Umbilical cord (tissue), 2 donors: ENCODE results near the gene EFEMP2. TPM values are rescaled to one million over a fixed set of nuclear protein-coding genes. Genes with fewer than 3 reads are reported as not detected.

Experiments
- DNase-seq: peaks from one replicate; pipeline ENCODE4 v3.0.0-alpha.2; 2015; ENCODE audit warnings: low spot score
- total RNA-seq: library from RNA; depleted of rRNA; stranded (reverse); fragments of >200 nt; gene quantifications from one replicate; pipeline ENCODE4 v1.2.3, GENCODE V29; 2014; ENCODE audit warnings: low replicate concordance; ENCODE audit not compliant: insufficient read depth

The EFEMP2 gene
- total RNA-seq, 1 donor from 2014 or later, result 85.5 TPM

DNA sequence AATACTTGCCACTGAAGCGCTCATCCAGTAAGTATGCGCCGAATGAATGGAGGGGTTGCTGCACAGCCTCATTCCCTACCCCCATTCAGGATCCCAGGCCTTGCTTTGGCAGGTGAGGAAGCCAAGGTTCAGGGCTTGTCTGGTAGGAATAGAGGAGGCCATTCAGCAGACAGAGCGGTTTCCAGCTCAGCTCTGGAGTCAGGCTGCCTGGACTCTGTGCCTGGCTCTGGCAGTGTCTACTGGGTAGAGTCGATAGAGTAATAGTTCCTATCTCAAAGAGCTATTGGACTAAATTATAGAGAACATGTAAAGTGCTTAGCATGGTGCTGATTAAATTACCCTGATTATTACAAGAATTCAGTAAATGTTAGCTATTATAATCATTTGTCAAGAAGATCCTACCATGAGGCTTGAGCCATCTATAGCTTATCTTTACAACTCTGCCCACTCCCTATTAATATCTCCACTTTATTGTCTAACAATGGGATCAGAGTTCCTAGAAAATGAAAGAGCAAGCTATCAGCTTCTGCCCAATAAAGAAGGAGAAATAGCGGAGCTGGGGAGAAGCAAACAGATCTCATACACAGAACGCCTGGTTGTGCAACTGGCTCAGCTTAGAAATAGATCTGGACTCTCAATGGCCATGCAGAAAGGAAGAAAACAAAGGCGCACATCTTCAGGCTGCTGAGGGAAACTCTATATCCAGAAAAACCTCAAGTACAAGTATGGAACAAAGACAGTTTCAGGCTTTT, 45.4 kb downstream of the EFEMP2 start:
- no peak for DNase-seq

DNA sequence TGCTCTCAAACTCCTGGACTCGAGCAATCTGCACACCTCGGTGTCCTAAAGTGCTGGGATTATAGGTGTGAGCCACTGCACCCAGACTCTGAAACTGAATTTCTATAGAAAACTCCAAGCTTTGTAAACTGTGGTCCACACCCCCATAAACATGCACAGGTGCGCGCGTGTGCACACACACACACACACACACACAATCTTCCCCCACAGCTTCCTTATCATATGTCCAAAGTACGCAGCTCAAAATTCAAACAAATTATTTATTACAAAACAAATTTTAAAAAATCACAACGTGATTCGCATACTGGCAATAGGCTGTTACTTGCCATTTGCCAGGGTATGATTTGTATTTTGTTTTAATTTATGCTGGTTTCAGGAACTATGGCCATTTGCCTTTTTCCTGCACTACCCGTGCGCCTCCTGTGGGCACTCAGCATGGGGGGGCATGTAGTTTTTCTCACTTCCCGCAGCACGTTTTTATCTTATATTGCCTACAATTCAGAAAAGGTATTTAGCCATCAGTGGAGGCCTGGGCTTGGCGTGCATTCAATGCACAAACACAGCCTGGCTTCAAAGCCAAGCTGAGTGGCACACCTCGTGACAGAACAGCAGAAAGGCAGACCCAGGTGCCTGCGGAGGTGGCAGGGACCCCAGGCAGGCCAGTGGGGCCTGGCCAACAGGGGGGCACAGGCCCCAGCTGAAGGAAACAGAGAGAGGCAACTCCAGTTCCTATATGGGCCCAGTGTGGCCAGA, 49.6 kb downstream of the EFEMP2 start:
- no peak for DNase-seq

DNA sequence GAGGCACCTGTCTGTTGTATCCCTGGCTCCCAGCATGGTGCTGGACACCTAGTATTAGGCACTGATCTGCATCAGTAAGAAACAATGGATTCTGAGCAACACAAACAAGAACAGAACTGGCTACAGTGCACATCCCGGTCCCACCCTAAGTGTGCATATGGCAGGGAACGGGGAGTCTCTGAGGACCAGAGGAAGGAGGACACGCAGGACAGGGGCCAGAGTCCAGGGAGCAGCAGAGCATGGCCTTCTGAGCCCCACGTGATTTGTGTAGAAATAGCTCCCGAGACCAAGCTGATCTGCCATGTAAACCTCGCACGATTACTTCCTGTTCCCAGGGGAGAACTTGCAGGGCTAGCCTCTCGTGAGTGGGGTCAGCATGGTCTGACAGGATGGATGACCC, 51.5 kb downstream of the EFEMP2 start:
- no peak for DNase-seq

DNA sequence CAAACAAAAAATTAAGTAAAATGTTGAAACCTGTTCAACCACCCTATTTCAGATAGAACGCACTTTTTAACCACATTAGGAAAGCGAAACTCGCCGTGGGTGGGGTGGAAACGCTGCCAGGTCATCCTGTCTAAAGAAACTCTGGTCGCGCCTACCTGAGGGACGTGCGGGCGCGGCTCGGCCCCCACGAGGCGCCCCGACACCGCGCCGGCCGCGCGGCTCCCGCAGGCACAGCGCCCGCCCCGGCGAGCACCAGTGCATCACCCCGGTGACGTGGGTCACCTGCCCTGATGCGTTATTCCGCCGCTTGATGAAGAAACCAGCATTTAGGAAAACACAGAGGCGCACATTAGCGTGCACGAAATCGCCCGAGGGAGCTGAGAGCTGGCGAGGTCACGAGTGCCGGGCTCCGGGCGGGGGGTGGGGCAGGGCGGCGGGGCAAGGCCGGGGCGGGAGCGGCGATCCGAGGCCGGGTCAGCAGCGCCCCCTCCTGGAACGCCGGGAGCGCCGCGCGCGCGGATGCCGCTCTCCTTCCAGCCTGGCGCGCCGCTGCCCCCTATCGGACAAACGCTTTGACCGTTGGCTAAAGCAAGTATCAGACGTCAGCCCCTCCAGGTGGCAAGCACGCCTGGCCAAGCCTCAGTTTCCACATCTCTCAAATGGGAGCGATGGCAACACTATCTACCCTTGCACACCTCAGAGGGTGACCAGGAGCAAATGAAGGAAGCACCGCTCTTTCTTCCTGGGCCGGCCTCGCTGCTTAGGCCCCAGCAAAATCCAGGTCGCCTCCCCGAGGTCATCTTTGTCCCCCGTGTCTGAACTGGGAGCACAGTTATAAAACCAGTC, 54.5 kb downstream of the EFEMP2 start:
- peak; percentile 88 for DNase-seq

DNA sequence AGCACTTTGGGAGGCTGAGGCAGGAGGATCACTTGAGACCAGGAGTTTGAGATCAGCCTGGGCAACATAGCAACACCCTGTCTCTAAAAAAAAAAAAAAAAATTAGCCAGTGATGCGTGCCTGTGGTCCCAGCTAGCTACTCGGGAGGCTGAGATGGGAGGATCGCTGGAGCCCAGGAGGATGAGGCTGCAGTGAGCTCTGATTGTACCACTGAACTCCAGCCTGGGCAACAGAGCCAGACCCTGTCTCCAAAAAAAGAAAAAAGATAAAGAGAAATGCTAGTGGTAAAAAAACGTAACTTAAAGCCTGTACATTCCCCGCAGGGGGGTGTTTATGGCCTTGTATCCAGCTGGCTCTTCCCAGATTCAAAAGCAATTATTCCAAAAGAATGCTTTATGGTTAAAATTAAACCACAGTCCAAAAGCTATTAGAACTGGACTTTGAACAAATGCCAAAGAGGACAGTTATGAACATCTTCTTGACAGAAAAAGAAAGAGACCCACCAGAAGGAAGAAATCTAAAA, 55.2 kb downstream of the EFEMP2 start:
- no peak for DNase-seq

DNA sequence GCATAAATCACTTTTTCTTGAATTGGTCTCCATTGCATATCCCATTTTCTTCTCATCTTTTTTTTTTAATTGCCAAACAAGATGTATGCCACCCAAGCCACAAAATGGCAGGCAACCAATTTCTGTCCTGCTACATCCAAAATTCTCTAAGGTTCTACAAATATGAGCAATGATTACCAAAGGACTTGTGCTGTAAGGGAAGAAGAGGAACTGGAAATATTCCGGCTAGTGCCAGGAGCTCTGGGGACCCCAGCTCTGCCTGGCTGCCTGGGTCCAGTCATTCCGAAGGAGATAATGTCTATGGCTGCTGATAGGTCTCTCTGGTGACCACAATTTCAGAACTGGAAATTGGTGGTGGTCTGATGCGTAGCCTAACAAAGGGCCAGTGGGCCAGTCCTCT, 55.9 kb downstream of the EFEMP2 start:
- DNase-seq, result no peak

Other genes with a start within 250 kb of the EFEMP2 start
- 23.8 TPM for gene SIPA1, start 234.7 kb downstream of the EFEMP2 start, total RNA-seq
- 7.7 TPM for gene RELA, start 209.9 kb downstream of the EFEMP2 start, total RNA-seq
- 51.8 TPM for gene KAT5, start 160.5 kb downstream of the EFEMP2 start, total RNA-seq
- 50.3 TPM for gene RNASEH2C, start 152.0 kb downstream of the EFEMP2 start, total RNA-seq
- gene AP5B1, start 91.8 kb downstream of the EFEMP2 start, total RNA-seq, result 9.6 TPM
- gene OVOL1, start 85.7 kb downstream of the EFEMP2 start, total RNA-seq, result 1.4 TPM
- gene SNX32, start 38.8 kb downstream of the EFEMP2 start, total RNA-seq, result 1.9 TPM
- 353 TPM for gene CFL1, start 14.6 kb downstream of the EFEMP2 start, total RNA-seq
- 38.3 TPM for gene MUS81, start 12.4 kb downstream of the EFEMP2 start, total RNA-seq
- not detected for gene CTSW, start 7.0 kb upstream of the EFEMP2 start, total RNA-seq
- gene FIBP, start 15.7 kb upstream of the EFEMP2 start, total RNA-seq, result 103 TPM
- gene CCDC85B, start 17.9 kb upstream of the EFEMP2 start, total RNA-seq, result 8.4 TPM
- not detected for gene FOSL1, start 27.6 kb upstream of the EFEMP2 start, total RNA-seq
- 15.9 TPM for gene C11orf68, start 46.3 kb upstream of the EFEMP2 start, total RNA-seq
- 69.6 TPM for gene DRAP1, start 46.6 kb upstream of the EFEMP2 start, total RNA-seq
- gene TSGA10IP, start 72.7 kb upstream of the EFEMP2 start, total RNA-seq, result not detected
- gene SART1, start 88.9 kb upstream of the EFEMP2 start, total RNA-seq, result 38.0 TPM
- gene EIF1AD, start 129.4 kb upstream of the EFEMP2 start, total RNA-seq, result 16.1 TPM
- 31.3 TPM for gene BANF1, start 129.7 kb upstream of the EFEMP2 start, total RNA-seq
- 4.6 TPM for gene CST6, start 139.2 kb upstream of the EFEMP2 start, total RNA-seq
- gene CATSPER1, start 153.7 kb upstream of the EFEMP2 start, total RNA-seq, result 0.48 TPM
- gene GAL3ST3, start 176.4 kb upstream of the EFEMP2 start, total RNA-seq, result 2.9 TPM
- 86.2 TPM for gene SF3B2, start 179.6 kb upstream of the EFEMP2 start, total RNA-seq
- 42.6 TPM for gene PACS1, start 197.5 kb upstream of the EFEMP2 start, total RNA-seq